IPS-11a (cell line): Measurements from ENCODE around the gene HID1.

ENCODE experiments used
- H3K4me3 ChIP-seq: one replicate; pipeline ENCODE4 v1.5.1; 2013; ENCODE audit warnings: low read depth, low read length, control low read depth

The HID1 gene

DNA sequence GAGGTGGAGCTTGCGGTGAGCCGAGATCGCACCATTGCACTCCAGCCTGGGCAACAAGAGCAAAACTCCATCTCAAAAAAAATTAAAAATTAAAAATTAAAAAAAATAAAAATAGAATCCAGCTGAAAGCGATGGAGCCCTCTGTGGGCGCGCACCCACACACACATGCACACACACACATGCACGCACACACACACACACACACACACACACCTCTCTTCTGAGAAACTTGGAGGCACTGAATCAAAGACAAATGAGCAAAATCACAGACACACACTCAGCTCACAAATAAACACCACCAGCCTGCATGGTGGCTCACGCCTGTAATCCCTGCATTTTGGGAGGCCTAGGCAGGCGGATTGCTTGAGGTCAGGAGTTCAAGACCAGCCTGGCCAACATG is 69.5 kb downstream of the HID1 start:
- H3K4me3 ChIP-seq = no peak overlapping the region

DNA sequence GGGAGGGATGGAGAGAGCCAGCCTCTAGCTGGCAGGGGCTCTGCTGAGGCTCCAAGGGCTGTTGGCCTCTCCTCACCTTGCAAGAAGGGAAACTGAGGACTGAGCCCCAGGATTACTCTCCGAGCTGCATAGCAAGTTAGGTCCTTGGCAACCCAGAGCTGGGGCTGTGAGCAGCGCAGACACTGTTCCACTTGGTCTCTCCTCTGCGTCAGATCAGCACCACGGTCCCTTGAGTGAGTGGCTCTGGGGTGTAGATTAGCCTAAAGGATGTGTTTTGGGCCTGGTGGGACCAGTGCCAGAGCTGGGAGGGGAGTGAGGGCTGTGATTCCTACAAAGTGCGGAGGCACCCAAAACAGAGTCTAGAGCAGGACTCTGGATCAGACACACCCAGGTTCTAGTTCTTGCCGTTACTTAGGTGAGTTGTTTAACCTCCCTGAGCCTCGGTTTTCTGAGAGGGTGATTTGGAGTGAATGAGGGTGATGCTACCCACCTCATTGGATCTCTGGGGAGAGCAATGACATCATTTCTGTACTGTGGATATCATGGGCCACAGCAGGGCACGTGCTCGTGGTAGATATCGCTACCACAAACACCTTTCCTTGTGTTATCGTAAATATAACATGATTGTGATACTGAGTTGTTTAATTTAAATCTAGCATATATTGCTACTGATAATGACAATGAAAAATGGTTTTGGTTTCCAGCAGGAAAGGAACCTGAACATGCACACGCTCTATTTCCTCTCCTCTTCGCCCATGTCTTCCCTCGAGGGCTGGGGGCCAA is 71.0 kb downstream of the HID1 start:
- H3K4me3 ChIP-seq = no peak overlapping the region
